Activated CD4-positive, alpha-beta T cell treated with anti-CD3 and anti-CD28 coated beads for 36 hours (primary cell): ENCODE measurements around the gene CRLF2. TPM values are rescaled to one million over a fixed set of nuclear protein-coding genes. Genes with fewer than 3 reads are reported as not detected.
"Not testable (repeated sequence)": the region's sequence is repeated elsewhere in the genome, so short reads cannot be mapped to it uniquely, and the experiment has no call there.

Experiments used
- ATAC-seq: fragments of 200-7000 bp; cut with Tn5 transposase; one replicate; pipeline ENCODE4 v1.10.0; 2021; ENCODE audit warnings: mild to moderate bottlenecking, moderate library complexity
- CTCF ChIA-PET: fragments of 350-600 bp; sonication (Branson Sonifier 250); formaldehyde crosslinking; loops from one replicate; lab custom pipeline; 2021; ENCODE audit warnings: antibody characterized with exemption; lab: Charles Lee
- POLR2A ChIA-PET: fragments of 350-600 bp; sonication (Branson Sonifier 250); formaldehyde crosslinking; loops from one replicate; lab custom pipeline; 2021; ENCODE audit warnings: antibody characterized with exemption, inconsistent platforms; lab: Charles Lee
- DNase-seq: peaks from one replicate; pipeline ENCODE4 v3.0.0-alpha.2; 2020
- H3K27ac Mint-ChIP-seq: one replicate; pipeline ENCODE4 v1.8.0; 2021; ENCODE audit warnings: mixed read lengths
- H3K27me3 Mint-ChIP-seq: one replicate; pipeline ENCODE4 v1.8.0; 2021; ENCODE audit warnings: mixed read lengths
- H3K36me3 Mint-ChIP-seq: one replicate; pipeline ENCODE4 v1.8.0; 2021; ENCODE audit warnings: low read depth, mixed read lengths
- H3K4me1 Mint-ChIP-seq: one replicate; pipeline ENCODE4 v1.8.0; 2021; ENCODE audit warnings: mixed read lengths
- H3K4me3 Mint-ChIP-seq: one replicate; pipeline ENCODE4 v1.8.0; 2021; ENCODE audit warnings: mild to moderate bottlenecking, moderate library complexity, mixed read lengths
- H3K9me3 Mint-ChIP-seq: one replicate; pipeline ENCODE4 v1.8.0; 2021; ENCODE audit warnings: low read depth, mixed read lengths
- intact Hi-C, 2 experiments: fragments of 100-400 bp; cut with DNase I in 1 of 2; cut with micrococcal nuclease in 1 of 2; formaldehyde crosslinking; loops; one replicate each; pipeline versions ENCODE4 v1.14.2 to v1.15.1; 2022 to 2024; cut with DNase I, micrococcal nuclease
- total RNA-seq, 2 experiments: library from RNA; stranded (reverse); gene quantifications; one replicate each; pipeline ENCODE4 v1.2.3, GENCODE V29; 2021

The CRLF2 gene
- total RNA-seq, result 1 to 10 TPM; 1.3 to 1.7 TPM

- H3K4me1 Mint-ChIP-seq, result peaks cover 27% of the 10 kb centered on the region
- H3K27me3 Mint-ChIP-seq, result peaks cover 17% of the 10 kb centered on the region
- intact Hi-C loops, result no loop called here
- H3K4me3 Mint-ChIP-seq, result peak within 1 kb of the TSS; percentile 53
- ChIA-PET CTCF (no interaction called here), POLR2A (no interaction called here)
- DNase-seq (peak; percentile 56), ATAC-seq (peak; percentile 73)
- peaks cover 1% of the 10 kb centered on the region for H3K9me3 Mint-ChIP-seq
- H3K27ac Mint-ChIP-seq, result peak within 1 kb of the TSS; percentile 76
- no peaks in the 10 kb centered on the region for H3K36me3 Mint-ChIP-seq
Observed at GRCh38 chrX:1212532-1212931, at the start of gene CRLF2. TSS of gene CRLF2 (minus strand) at chrX:1212649. CDS start at chrX:1212634, 15 bp downstream.

- DNase-seq, H3K9me3 Mint-ChIP-seq, H3K4me3 Mint-ChIP-seq, H3K4me1 Mint-ChIP-seq, H3K27me3 Mint-ChIP-seq, intact Hi-C loops, POLR2A ChIA-PET, CTCF ChIA-PET, ATAC-seq, H3K36me3 Mint-ChIP-seq, H3K27ac Mint-ChIP-seq: not testable (repeated sequence)
Observed at GRCh38 chrX:1261771-1262170, 49.3 kb upstream of the CRLF2 start.

- no peaks in the 10 kb centered on the region for H3K4me1 Mint-ChIP-seq
- no peaks in the 10 kb centered on the region for H3K9me3 Mint-ChIP-seq
- POLR2A ChIA-PET, result no interaction called here
- no peaks in the 10 kb centered on the region for H3K27me3 Mint-ChIP-seq
- DNase-seq (no peak), ATAC-seq (no peak)
- CTCF ChIA-PET, result no interaction called here
- no peak overlapping the region for H3K4me3 Mint-ChIP-seq
- intact Hi-C loops, result no loop called here
- H3K36me3 Mint-ChIP-seq, result no peaks in the 10 kb centered on the region
- H3K27ac Mint-ChIP-seq, result no peak overlapping the region
Observed at GRCh38 chrX:1261285-1261684, 48.8 kb upstream of the CRLF2 start.

GRCh38 chrX:1252861-1253260, 40.4 kb upstream of the CRLF2 start:
- POLR2A ChIA-PET, result no interaction called here
- CTCF ChIA-PET, result no interaction called here
- DNase-seq (no peak), ATAC-seq (no peak)
- Mint-ChIP-seq H3K27ac (no peak overlapping the region), H3K4me1 (peaks cover 15% of the 10 kb centered on the region), H3K36me3 (no peaks in the 10 kb centered on the region), H3K4me3 (no peak overlapping the region), H3K9me3 (peaks cover 5% of the 10 kb centered on the region), H3K27me3 (no peaks in the 10 kb centered on the region)
- intact Hi-C loops, result no loop called here

GRCh38 chrX:1249101-1249887, 36.8 kb upstream of the CRLF2 start:
- intact Hi-C loops, result loop anchor here (2.0 to 10.0 kb wide), 7 partner anchors 73 to 1343 kb away; partner anchors contain the start of genes P2RY8 (in 1 of the 2) and SLC25A6 (in 1 of the 2)
- Mint-ChIP-seq H3K4me3 (no peak overlapping the region), H3K27ac (no peak overlapping the region), H3K9me3 (peaks cover 5% of the 10 kb centered on the region), H3K36me3 (no peaks in the 10 kb centered on the region), H3K27me3 (no peaks in the 10 kb centered on the region), H3K4me1 (peaks cover 19% of the 10 kb centered on the region)
- DNase-seq, result peak; percentile 24
- POLR2A ChIA-PET, result no interaction called here
- CTCF ChIA-PET, result no interaction called here
- peak; percentile 47 for ATAC-seq

- Mint-ChIP-seq H3K4me3 (no peak overlapping the region), H3K27me3 (no peaks in the 10 kb centered on the region), H3K4me1 (peaks cover 26% of the 10 kb centered on the region), H3K27ac (no peak overlapping the region), H3K9me3 (peaks cover under 1% of the 10 kb centered on the region), H3K36me3 (no peaks in the 10 kb centered on the region)
- DNase-seq (peak; percentile 66), ATAC-seq (peak; percentile 70)
- ChIA-PET CTCF (no interaction called here), POLR2A (no interaction called here)
- intact Hi-C loops, result loop anchor here (2.0 to 10.0 kb wide), 7 partner anchors 74 to 1344 kb away; partner anchors contain the start of genes P2RY8 (in 1 of the 2) and SLC25A6 (in 1 of the 2)
Observed at GRCh38 chrX:1248331-1249061, 36.0 kb upstream of the CRLF2 start.

- DNase-seq, result peak; percentile 91
- ChIA-PET CTCF (no interaction called here), POLR2A (no interaction called here)
- peaks cover 36% of the 10 kb centered on the region for H3K4me1 Mint-ChIP-seq
- H3K36me3 Mint-ChIP-seq, result no peaks in the 10 kb centered on the region
- peak; percentile 33 for ATAC-seq
- no peaks in the 10 kb centered on the region for H3K27me3 Mint-ChIP-seq
- H3K27ac Mint-ChIP-seq, result no peak overlapping the region
- intact Hi-C loops, result loop anchor here (1.0 to 10.0 kb wide), 10 partner anchors 41 to 1345 kb away; partner anchors contain the start of genes ASMTL (in 2 of the 2), P2RY8 (in 2 of the 2) and SLC25A6 (in 2 of the 2)
- no peak overlapping the region for H3K4me3 Mint-ChIP-seq
- no peaks in the 10 kb centered on the region for H3K9me3 Mint-ChIP-seq
Observed at GRCh38 chrX:1246816-1247215, 34.4 kb upstream of the CRLF2 start.

GRCh38 chrX:1244164-1245076, 32.0 kb upstream of the CRLF2 start:
- ATAC-seq (no peak), DNase-seq (peak; percentile 41)
- H3K36me3 Mint-ChIP-seq, result no peaks in the 10 kb centered on the region
- no peaks in the 10 kb centered on the region for H3K9me3 Mint-ChIP-seq
- CTCF ChIA-PET, result no interaction called here
- POLR2A ChIA-PET, result no interaction called here
- H3K4me3 Mint-ChIP-seq, result no peak overlapping the region
- intact Hi-C loops, result loop anchor here (5.0 to 10.0 kb wide), 7 partner anchors 77 to 1348 kb away; partner anchors contain the start of genes P2RY8 (in 1 of the 2) and SLC25A6 (in 1 of the 2)
- peaks cover 33% of the 10 kb centered on the region for H3K4me1 Mint-ChIP-seq
- H3K27ac Mint-ChIP-seq, result no peak overlapping the region
- H3K27me3 Mint-ChIP-seq, result no peaks in the 10 kb centered on the region

GRCh38 chrX:1242891-1243402, 30.5 kb upstream of the CRLF2 start:
- Mint-ChIP-seq H3K36me3 (no peaks in the 10 kb centered on the region), H3K27me3 (no peaks in the 10 kb centered on the region), H3K4me1 (peaks cover 21% of the 10 kb centered on the region), H3K27ac (peak overlapping the region; percentile 72), H3K4me3 (no peak overlapping the region), H3K9me3 (no peaks in the 10 kb centered on the region)
- peak; percentile 85 for ATAC-seq
- DNase-seq, result peak; percentile 69
- ChIA-PET POLR2A (no interaction called here), CTCF (no interaction called here)
- intact Hi-C loops, result loop anchor here (5.0 to 10.0 kb wide), 3 partner anchors 76 to 412 kb away; partner anchors contain the start of gene P2RY8 (in 1 of the 2)

- H3K9me3 Mint-ChIP-seq, H3K36me3 Mint-ChIP-seq, H3K27ac Mint-ChIP-seq, H3K27me3 Mint-ChIP-seq, ATAC-seq, POLR2A ChIA-PET, H3K4me3 Mint-ChIP-seq, DNase-seq, CTCF ChIA-PET: not testable (repeated sequence)
- H3K4me1 Mint-ChIP-seq, result peaks cover 17% of the 10 kb centered on the region
- intact Hi-C loops, result loop anchor here (5.0 to 10.0 kb wide), 3 partner anchors 73 to 414 kb away; partner anchors contain the start of gene P2RY8 (in 1 of the 2)
Observed at GRCh38 chrX:1240551-1240950, 28.1 kb upstream of the CRLF2 start.
